AG04450 (cell line): ENCODE measurements around the gene PPL. TPM values are rescaled to one million over a fixed set of nuclear protein-coding genes. Genes with fewer than 3 reads are reported as not detected.

Source experiments
- CTCF ChIA-PET: fragments of 300-600, 350-600 bp; formaldehyde crosslinking; extraction: SDS; loops from one replicate; lab custom pipeline; 2022; ENCODE audit warnings: antibody characterized with exemption, inconsistent platforms; lab: Charles Lee
- POLR2A ChIA-PET: fragments of 350-600 bp; formaldehyde crosslinking; extraction: SDS; loops from one replicate; lab custom pipeline; 2021; ENCODE audit warnings: antibody characterized with exemption, inconsistent platforms; lab: Yijun Ruan, JAX
- DNase-seq: peaks from one replicate; pipeline ENCODE4 v3.0.0-alpha.2; 2011; ENCODE audit warnings: low read depth, low spot score
- H3K27ac ChIP-seq: one replicate; pipeline ENCODE4 v1.5.1; 2012; ENCODE audit warnings: low read depth, low read length, control low read depth
- H3K27me3 ChIP-seq: one replicate; pipeline ENCODE4 v1.6.0; 2012; ENCODE audit warnings: low read length; ENCODE audit not compliant: control insufficient read depth, insufficient read depth
- H3K4me3 ChIP-seq: 2 replicates; pipeline ENCODE4 v1.5.1; 2011; ENCODE audit warnings: mild to moderate bottlenecking, low read depth, low read length, control low read depth
- H3K9me3 ChIP-seq: 2 replicates; pipeline ENCODE4 v1.5.1; 2012; ENCODE audit warnings: low read length; ENCODE audit not compliant: control insufficient read depth, insufficient read depth
- CTCF ChIP-seq: IDR thresholded peaks from 2 replicates; pipeline ENCODE4 v1.5.1; 2011; ENCODE audit warnings: low read depth, low read length, control low read depth, inconsistent platforms
- polyA plus RNA-seq: library from polyadenylated mRNA; depleted of rRNA; stranded (reverse); fragments of >200 nt; gene quantifications from 2 replicates; pipeline ENCODE4 v1.2.3, GENCODE V29; 2011

Gene PPL
- polyA plus RNA-seq, 1 experiment: 2.0 TPM

- ChIA-PET CTCF (no interaction called here), POLR2A (interaction anchor here (1.5 kb wide), 1 partner anchor 17 kb away, joined by 4 read pairs; no protein-coding TSS in a partner anchor)
- Histone ChIP-seq H3K9me3 (no peaks in the 10 kb centered on the region), H3K27me3 (no peaks in the 10 kb centered on the region), H3K4me3 (no peak overlapping the region), H3K27ac (no peak overlapping the region)
- TF ChIP-seq CTCF: no peak
- DNase-seq: no peak
Observed at GRCh38 chr16:4866586-4866985, 70.4 kb downstream of the PPL start.

GRCh38 chr16:4865231-4865860 is 71.6 kb downstream of the PPL start:
- H3K27ac ChIP-seq: no peak overlapping the region
- TF ChIP-seq CTCF: no peak
- no peak overlapping the region for H3K4me3 ChIP-seq
- POLR2A ChIA-PET: no interaction called here
- H3K27me3 ChIP-seq: no peaks in the 10 kb centered on the region
- no peak for DNase-seq
- H3K9me3 ChIP-seq: no peaks in the 10 kb centered on the region
- CTCF ChIA-PET: interaction anchor here (2.9 kb wide), 1 partner anchor 91 kb away, joined by 13 read pairs; no protein-coding TSS in a partner anchor

DNA sequence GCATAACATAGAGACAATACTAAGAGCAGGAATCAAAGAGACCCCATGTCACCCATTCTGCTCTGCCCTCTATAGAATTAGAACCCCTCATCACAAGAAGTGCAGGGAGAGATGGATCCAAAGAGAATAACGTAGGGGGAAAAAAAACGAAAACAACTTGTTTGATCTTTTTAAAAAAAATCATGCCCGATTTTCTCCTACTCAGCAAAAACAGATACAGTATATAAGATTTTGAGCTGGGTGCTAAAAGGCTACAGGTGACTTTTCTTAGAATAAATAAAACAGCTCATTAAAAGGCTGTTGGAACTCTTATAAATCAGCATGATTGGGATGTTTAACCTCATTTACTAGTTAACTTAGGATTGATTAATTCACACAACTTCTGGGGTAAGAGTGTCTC is 72.2 kb downstream of the PPL start:
- no peaks in the 10 kb centered on the region for H3K9me3 ChIP-seq
- H3K27ac ChIP-seq: no peak overlapping the region
- H3K27me3 ChIP-seq: no peaks in the 10 kb centered on the region
- POLR2A ChIA-PET: no interaction called here
- no peak overlapping the region for H3K4me3 ChIP-seq
- CTCF ChIA-PET: interaction anchor here (2.9 kb wide), 1 partner anchor 92 kb away, joined by 13 read pairs; no protein-coding TSS in a partner anchor
- no peak for TF ChIP-seq CTCF
- no peak for DNase-seq

GRCh38 chr16:4862639-4863038 is 74.3 kb downstream of the PPL start:
- ChIA-PET CTCF (no interaction called here), POLR2A (no interaction called here)
- H3K4me3 ChIP-seq: no peak overlapping the region
- H3K9me3 ChIP-seq: no peaks in the 10 kb centered on the region
- H3K27me3 ChIP-seq: no peaks in the 10 kb centered on the region
- no peak overlapping the region for H3K27ac ChIP-seq
- DNase-seq: no peak
- TF ChIP-seq CTCF: no peak

DNA sequence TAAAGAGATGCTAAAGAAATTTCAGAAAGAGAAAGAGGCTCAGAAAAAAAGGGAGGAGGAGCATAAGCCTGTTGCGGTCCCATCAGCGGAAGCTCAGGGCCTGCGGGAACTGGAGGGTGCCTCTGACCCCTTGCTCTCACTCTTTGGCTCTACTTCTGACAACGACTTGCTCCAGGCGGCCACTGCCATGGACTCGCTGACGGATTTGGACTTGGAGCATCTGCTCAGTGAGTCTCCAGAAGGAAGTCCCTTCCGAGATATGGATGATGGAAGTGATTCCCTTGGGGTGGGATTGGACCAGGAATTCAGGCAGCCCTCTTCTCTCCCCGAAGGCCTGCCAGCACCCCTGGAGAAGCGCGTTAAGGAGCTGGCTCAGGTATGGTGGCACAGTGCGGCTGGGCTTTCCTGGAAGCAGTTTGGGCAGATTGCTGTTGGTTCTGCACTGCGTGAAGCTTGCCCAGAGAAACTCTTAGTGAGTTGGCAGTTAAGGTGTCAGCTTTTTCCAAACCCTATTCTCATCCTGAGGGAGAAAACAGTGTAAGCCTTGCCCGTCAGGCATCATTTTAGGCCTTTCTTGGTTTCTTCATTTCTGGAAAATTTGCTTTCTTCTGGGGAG is 76.1 kb downstream of the PPL start:
- no peak overlapping the region for H3K4me3 ChIP-seq
- no peaks in the 10 kb centered on the region for H3K9me3 ChIP-seq
- ChIA-PET CTCF (no interaction called here), POLR2A (no interaction called here)
- DNase-seq: no peak
- TF ChIP-seq CTCF: no peak
- no peak overlapping the region for H3K27ac ChIP-seq
- H3K27me3 ChIP-seq: no peaks in the 10 kb centered on the region
